Measurements from ENCODE around the gene SDK2. TPM values are rescaled to one million over a fixed set of nuclear protein-coding genes. Genes with fewer than 3 reads are reported as not detected.

The SDK2 gene
- total and polyA plus RNA-seq, 2 of the 4 experiments (the other 2 are of a cell fraction), result under 0.01 to 0.03 TPM

GRCh38 chr17:73566905-73567782 lies 77.1 kb downstream of the SDK2 start (continued):
- TF ChIP-seq MAFK (IDR thresholded peaks at IDR 0.05; ENCODE audit: low read depth, low read length), result no peak

GRCh38 chr17:73564843-73565242 lies 79.4 kb downstream of the SDK2 start:
- CTCF ChIA-PET, result no interaction called here
- H2AK9ac ChIP-seq (replicated peaks; ENCODE audit: low read depth, low read length, poor library complexity), result no peak overlapping the region
- no peaks in the 10 kb centered on the region for H3K27me3 ChIP-seq (ENCODE audit: control insufficient read depth, insufficient read depth, low read length)
- H2AK5ac ChIP-seq (ENCODE audit: low read depth, low read length), result no peak overlapping the region
- no peaks in the 10 kb centered on the region; the same call in 1 of the 2 replicates for H3K9me3 ChIP-seq (ENCODE audit: control insufficient read depth, insufficient read depth, low read length)
- no peak overlapping the region for H4K8ac ChIP-seq (ENCODE audit: low read depth in 2 of 2, low read length in 2 of 2)
- no peak overlapping the region for H3K4me2 ChIP-seq (ENCODE audit: low read depth, low read length)
- TF ChIP-seq RCOR1 (IDR thresholded peaks at IDR 0.05; ENCODE audit: insufficient replicate concordance, low read length) (no peak), MXI1 (IDR thresholded peaks at IDR 0.05; ENCODE audit: borderline replicate concordance, low read depth, low read length) (no peak), USF2 (IDR thresholded peaks at IDR 0.05; ENCODE audit: low read depth, low read length) (no peak), CHD1 (IDR thresholded peaks at IDR 0.05; ENCODE audit: low read depth, low read length) (no peak), CEBPB (IDR thresholded peaks at IDR 0.05; ENCODE audit: low read depth, low read length) (no peak), MAFK (IDR thresholded peaks at IDR 0.05; ENCODE audit: low read depth, low read length) (no peak), RAD21 (IDR thresholded peaks at IDR 0.05; ENCODE audit: low read length) (no peak), CTCF (conservative IDR thresholded peaks at IDR 0.05; ENCODE audit: low read depth, low read length) (no peak)
- H3K4ac ChIP-seq (ENCODE audit: low read depth, low read length), result no peak overlapping the region
- no peak overlapping the region for H3K4me3 ChIP-seq (ENCODE audit: insufficient read depth, low read depth, low read length)
- H4K91ac ChIP-seq (ENCODE audit: insufficient read depth, low read depth, low read length), result no peak overlapping the region
- no peaks in the 10 kb centered on the region for H3K4me1 ChIP-seq (ENCODE audit: control insufficient read depth, insufficient read depth, low read length)
- H2AFZ ChIP-seq (replicated peaks; ENCODE audit: low read length, poor library complexity), result no peak overlapping the region
- intact Hi-C loops (cut with micrococcal nuclease), result no loop called here
- no TSS peak for BruUV-seq (replicated peaks)
- DNase-seq, result no peak
- ATAC-seq (ENCODE audit: low read depth), result no peak
- no peaks in the 10 kb centered on the region for H3K79me1 ChIP-seq (ENCODE audit: low read depth in 1 of 2, low read length in 2 of 2)
- H2BK20ac ChIP-seq (ENCODE audit: low read depth, low read length), result no peak overlapping the region
- in situ Hi-C loops (cut with MboI; ENCODE audit: low sequenced_read_pairs), result no loop called here
- no peak overlapping the region for H3K27ac ChIP-seq (ENCODE audit: insufficient read depth, low read length)
- dilution Hi-C loops (cut with HindIII; ENCODE audit: low sequenced_read_pairs, unreplicated experiment), result no loop called here
- H3K36me3 ChIP-seq (ENCODE audit: control insufficient read depth, insufficient read depth, low read length), result no peaks in the 10 kb centered on the region
- no peak overlapping the region for H2BK15ac ChIP-seq (ENCODE audit: low read depth, low read length)
- H4K20me1 ChIP-seq (ENCODE audit: insufficient read depth, low read length), result no peaks in the 10 kb centered on the region
- no peak overlapping the region for H2BK5ac ChIP-seq (ENCODE audit: low read depth, low read length, poor library complexity, severe bottlenecking)
- H3K9ac ChIP-seq (ENCODE audit: low read depth, low read length), result no peak overlapping the region
- no peak overlapping the region for H3K18ac ChIP-seq (ENCODE audit: low read depth, low read length)
- no peak overlapping the region for H3K14ac ChIP-seq (replicated peaks; ENCODE audit: low read depth, low read length)
- H3K23ac ChIP-seq (ENCODE audit: low read depth, low read length), result no peak overlapping the region
- no CpG with 5 or more reads among the region's 2 CpGs for WGBS, 2 experiments (ENCODE audit: extremely low coverage in 2 of 2, insufficient read length in 1 of 2)
- POLR2A ChIA-PET (ENCODE audit: unreplicated experiment), result no interaction called here
- no peaks in the 10 kb centered on the region for H3K9me1 ChIP-seq (ENCODE audit: insufficient read depth, low read length)
- no peak overlapping the region for H2BK120ac ChIP-seq (ENCODE audit: low read depth, low read length)
- no peak overlapping the region for H4K5ac ChIP-seq (ENCODE audit: low read depth, low read length)
- H3K56ac ChIP-seq (ENCODE audit: extremely low read depth, insufficient read depth, low read length), result no peak overlapping the region
